ENCODE measurements around the gene ORC3.

ORC3 gene

DNA sequence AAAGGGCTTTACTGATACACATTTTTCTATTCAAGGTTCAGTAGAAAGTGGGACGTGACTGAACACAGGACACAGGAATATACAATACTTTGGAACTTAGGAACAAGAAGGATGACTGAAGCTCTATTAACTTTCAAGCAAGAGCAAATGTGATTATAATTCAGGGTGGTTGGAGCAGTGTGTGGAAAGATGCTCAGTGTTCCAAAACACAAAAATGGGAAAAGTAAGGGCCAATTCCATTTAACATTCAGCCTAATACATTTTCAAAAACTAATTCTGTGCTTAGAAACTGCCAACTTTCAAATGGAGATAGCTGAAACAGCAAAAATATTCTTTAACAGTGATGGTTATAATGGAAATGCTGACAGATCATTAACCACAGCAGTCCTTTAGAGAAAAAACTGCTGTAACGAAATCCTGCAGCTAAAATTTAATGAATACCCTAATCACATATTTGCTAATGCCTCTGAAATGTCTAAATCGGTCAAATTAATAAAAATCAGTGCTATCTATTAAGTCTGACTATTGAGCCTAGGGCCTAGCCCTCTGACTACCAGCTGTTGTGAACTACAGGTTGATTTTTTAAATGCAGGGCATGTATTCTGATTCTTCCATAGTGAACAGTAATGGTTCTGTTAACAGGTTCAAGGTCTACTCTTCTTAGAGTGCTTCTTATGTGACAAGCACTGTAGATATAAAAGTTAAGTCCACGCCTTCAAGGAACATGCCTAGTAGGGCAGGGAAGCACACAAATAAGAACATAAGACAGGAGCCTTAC, 46.0 kb upstream of the ORC3 start:
- TF ChIP-seq, protein P1, sequence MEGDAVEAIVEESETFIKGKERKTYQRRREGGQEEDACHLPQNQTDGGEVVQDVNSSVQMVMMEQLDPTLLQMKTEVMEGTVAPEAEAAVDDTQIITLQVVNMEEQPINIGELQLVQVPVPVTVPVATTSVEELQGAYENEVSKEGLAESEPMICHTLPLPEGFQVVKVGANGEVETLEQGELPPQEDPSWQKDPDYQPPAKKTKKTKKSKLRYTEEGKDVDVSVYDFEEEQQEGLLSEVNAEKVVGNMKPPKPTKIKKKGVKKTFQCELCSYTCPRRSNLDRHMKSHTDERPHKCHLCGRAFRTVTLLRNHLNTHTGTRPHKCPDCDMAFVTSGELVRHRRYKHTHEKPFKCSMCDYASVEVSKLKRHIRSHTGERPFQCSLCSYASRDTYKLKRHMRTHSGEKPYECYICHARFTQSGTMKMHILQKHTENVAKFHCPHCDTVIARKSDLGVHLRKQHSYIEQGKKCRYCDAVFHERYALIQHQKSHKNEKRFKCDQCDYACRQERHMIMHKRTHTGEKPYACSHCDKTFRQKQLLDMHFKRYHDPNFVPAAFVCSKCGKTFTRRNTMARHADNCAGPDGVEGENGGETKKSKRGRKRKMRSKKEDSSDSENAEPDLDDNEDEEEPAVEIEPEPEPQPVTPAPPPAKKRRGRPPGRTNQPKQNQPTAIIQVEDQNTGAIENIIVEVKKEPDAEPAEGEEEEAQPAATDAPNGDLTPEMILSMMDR (IDR thresholded peaks at IDR 0.05; ENCODE audit: poor library complexity, severe bottlenecking), result no peak
- H3K36me3 ChIP-seq (ENCODE audit: low read depth), result peaks cover 51% of the 10 kb centered on the region
- ATAC-seq (ENCODE audit: low read depth), result no peak

DNA sequence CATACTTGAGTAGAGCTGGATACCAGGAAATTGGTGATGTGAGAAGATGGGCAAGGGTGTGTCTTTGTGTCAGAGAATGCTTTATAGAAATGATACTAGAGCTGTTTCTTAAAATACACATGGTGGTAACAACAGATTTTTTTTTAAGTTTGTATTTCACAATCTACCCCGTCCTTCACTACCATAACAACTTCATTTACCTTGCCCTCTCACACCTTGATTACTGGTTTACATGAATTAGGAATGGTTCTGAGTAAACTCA, 45.5 kb upstream of the ORC3 start:
- DNase-seq (ENCODE audit: low spot score) (no peak), ATAC-seq (ENCODE audit: low read depth) (no peak)
- Histone ChIP-seq H3K4me1 (ENCODE audit: insufficient read depth, poor library complexity, severe bottlenecking) (no peaks in the 10 kb centered on the region), H3K27ac (ENCODE audit: poor library complexity, severe bottlenecking) (no peak overlapping the region), H3K4me3 (ENCODE audit: severe bottlenecking) (no peak overlapping the region), H3K9me3 (ENCODE audit: severe bottlenecking) (no peaks in the 10 kb centered on the region), H3K36me3 (ENCODE audit: low read depth) (peaks cover 51% of the 10 kb centered on the region), H3K27me3 (ENCODE audit: insufficient read depth, poor library complexity, severe bottlenecking) (no peaks in the 10 kb centered on the region)
- TF ChIP-seq, protein P1 (IDR thresholded peaks at IDR 0.05; ENCODE audit: poor library complexity, severe bottlenecking), result no peak

More for the DNA sequence above, 46.0 kb upstream of the ORC3 start:
- Histone ChIP-seq H3K4me3 (ENCODE audit: severe bottlenecking) (no peak overlapping the region), H3K27ac (ENCODE audit: poor library complexity, severe bottlenecking) (no peak overlapping the region), H3K4me1 (ENCODE audit: insufficient read depth, poor library complexity, severe bottlenecking) (no peaks in the 10 kb centered on the region), H3K27me3 (ENCODE audit: insufficient read depth, poor library complexity, severe bottlenecking) (no peaks in the 10 kb centered on the region), H3K9me3 (ENCODE audit: severe bottlenecking) (no peaks in the 10 kb centered on the region)
- no peak for DNase-seq (ENCODE audit: low spot score)

DNA sequence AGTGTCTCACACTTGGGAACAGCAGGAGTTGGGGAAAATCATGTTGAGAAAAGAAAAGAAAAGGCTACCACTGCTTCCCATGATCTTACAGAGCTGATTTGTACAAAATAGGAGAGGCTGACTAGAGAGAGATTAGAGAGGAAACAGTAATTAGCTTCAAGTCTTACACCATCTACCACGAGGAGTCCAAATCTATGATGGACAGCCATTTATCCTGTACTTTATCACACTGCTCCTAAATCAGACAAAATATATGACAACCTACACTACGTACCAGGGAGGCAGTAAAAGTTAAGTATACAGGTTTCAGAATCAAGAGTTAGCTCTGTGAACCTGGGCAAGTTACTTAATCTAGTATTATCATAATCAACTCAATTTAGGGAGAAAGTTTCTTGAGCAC, 38.1 kb upstream of the ORC3 start:
- H3K9me3 ChIP-seq (ENCODE audit: severe bottlenecking), result no peaks in the 10 kb centered on the region
- H3K27ac ChIP-seq (ENCODE audit: poor library complexity, severe bottlenecking), result no peak overlapping the region
- H3K27me3 ChIP-seq (ENCODE audit: insufficient read depth, poor library complexity, severe bottlenecking), result no peaks in the 10 kb centered on the region
- TF ChIP-seq, protein P1 (IDR thresholded peaks at IDR 0.05; ENCODE audit: poor library complexity, severe bottlenecking), result no peak
- H3K36me3 ChIP-seq (ENCODE audit: low read depth), result peaks cover 73% of the 10 kb centered on the region
- H3K4me1 ChIP-seq (ENCODE audit: insufficient read depth, poor library complexity, severe bottlenecking), result no peaks in the 10 kb centered on the region
- no peak for DNase-seq (ENCODE audit: low spot score)
- H3K4me3 ChIP-seq (ENCODE audit: severe bottlenecking), result no peak overlapping the region
- no peak for ATAC-seq (ENCODE audit: low read depth)

DNA sequence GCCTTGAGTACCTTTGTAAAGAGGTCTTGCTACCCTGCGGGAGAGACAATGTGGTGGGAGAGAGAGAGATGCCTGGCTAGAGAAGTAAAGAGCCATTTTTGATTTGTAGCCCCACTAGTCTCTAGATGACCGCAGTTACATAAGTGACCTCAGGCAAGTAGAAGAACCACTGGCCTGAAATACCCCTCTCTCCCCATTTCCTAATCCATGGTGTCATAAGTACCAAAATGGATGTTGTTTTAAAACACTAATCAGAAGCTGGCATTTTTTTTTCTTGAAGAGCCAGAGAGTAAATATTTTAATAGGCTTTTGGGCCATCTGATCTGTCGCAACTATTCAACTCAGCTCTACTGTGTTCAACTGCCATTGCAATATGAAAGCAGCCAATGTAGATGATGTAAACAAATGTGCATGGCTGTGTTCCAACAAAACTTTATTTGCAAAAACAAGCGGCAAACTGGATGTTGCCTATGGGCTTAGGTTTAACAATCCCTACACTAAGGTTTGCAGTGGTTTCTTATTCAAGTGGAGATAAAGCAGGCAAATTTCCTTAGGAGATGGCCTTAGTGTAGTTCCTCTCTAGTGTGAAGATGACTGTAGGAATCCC, 36.7 kb upstream of the ORC3 start:
- DNase-seq (ENCODE audit: low spot score) (no peak), ATAC-seq (ENCODE audit: low read depth) (no peak)
- H3K36me3 ChIP-seq (ENCODE audit: low read depth), result peaks cover 65% of the 10 kb centered on the region
- no peaks in the 10 kb centered on the region for H3K27me3 ChIP-seq (ENCODE audit: insufficient read depth, poor library complexity, severe bottlenecking)
- H3K9me3 ChIP-seq (ENCODE audit: severe bottlenecking), result no peaks in the 10 kb centered on the region
- no peak overlapping the region for H3K27ac ChIP-seq (ENCODE audit: poor library complexity, severe bottlenecking)
- H3K4me1 ChIP-seq (ENCODE audit: insufficient read depth, poor library complexity, severe bottlenecking), result no peaks in the 10 kb centered on the region
- TF ChIP-seq, protein P1 (IDR thresholded peaks at IDR 0.05; ENCODE audit: poor library complexity, severe bottlenecking), result no peak
- H3K4me3 ChIP-seq (ENCODE audit: severe bottlenecking), result no peak overlapping the region

DNA sequence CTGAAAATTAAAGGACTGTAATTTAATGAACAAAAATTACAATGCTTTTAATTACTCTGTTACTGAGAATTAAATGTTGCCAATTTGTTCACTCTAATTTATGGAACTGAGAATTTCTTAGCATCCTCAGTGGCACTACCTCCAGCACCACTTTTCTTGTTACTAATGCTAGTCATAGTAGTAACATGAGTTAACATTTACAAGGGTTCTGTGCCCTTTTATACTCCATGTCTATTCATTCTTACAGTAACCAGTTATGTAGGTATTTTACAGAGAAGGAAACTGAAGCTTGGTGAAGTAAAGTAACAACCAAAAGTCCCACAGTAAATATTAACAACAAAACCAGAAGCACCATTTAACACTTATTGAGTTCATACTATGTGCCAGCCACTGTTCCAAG, 34.4 kb upstream of the ORC3 start:
- TF ChIP-seq, protein P1 (IDR thresholded peaks at IDR 0.05; ENCODE audit: poor library complexity, severe bottlenecking), result no peak

More for the DNA sequence above, 34.4 kb upstream of the ORC3 start:
- H3K4me3 ChIP-seq (ENCODE audit: severe bottlenecking), result no peak overlapping the region
- no peaks in the 10 kb centered on the region for H3K27me3 ChIP-seq (ENCODE audit: insufficient read depth, poor library complexity, severe bottlenecking)
- H3K27ac ChIP-seq (ENCODE audit: poor library complexity, severe bottlenecking), result no peak overlapping the region
- DNase-seq (ENCODE audit: low spot score), result no peak
- peaks cover 63% of the 10 kb centered on the region for H3K36me3 ChIP-seq (ENCODE audit: low read depth)
- no peak for ATAC-seq (ENCODE audit: low read depth)
- H3K4me1 ChIP-seq (ENCODE audit: insufficient read depth, poor library complexity, severe bottlenecking), result no peaks in the 10 kb centered on the region
- no peaks in the 10 kb centered on the region for H3K9me3 ChIP-seq (ENCODE audit: severe bottlenecking)
